DOHH2 (cell line): ENCODE results near the gene ZNF366.

Experiments
- H3F3A ChIP-seq: fragments of 200-600 bp; sonication (generic), shearing (Covaris generic); 2 replicates; pipeline ENCODE4 v1.6.0; 2016; ENCODE audit warnings: antibody characterized with exemption, mild to moderate bottlenecking; ENCODE audit not compliant: control insufficient read depth, insufficient read depth
- H3K27ac ChIP-seq: fragments of 200-600 bp; sonication (generic); 2 replicates; pipeline ENCODE4 v1.5.1; 2014; ENCODE audit warnings: low read depth, mild to moderate bottlenecking, low read length, moderate library complexity
- H3K27me3 ChIP-seq: fragments of 200-600 bp; sonication (generic); 2 replicates; pipeline ENCODE4 v1.6.1; 2014; ENCODE audit warnings: mild to moderate bottlenecking, low read length, mixed read lengths; ENCODE audit not compliant: control insufficient read depth
- H3K36me3 ChIP-seq: fragments of 200-600 bp; sonication (generic); 2 replicates; pipeline ENCODE4 v1.6.1; 2014; ENCODE audit warnings: mild to moderate bottlenecking, low read length, moderate library complexity, mixed read lengths; ENCODE audit not compliant: control insufficient read depth
- H3K4me1 ChIP-seq: fragments of 200-600 bp; sonication (generic); 2 replicates; pipeline ENCODE4 v1.6.1; 2014; ENCODE audit warnings: mild to moderate bottlenecking, low read length, mixed read lengths; ENCODE audit not compliant: control insufficient read depth
- H3K4me2 ChIP-seq: fragments of 200-600 bp; sonication (generic); 2 replicates; pipeline ENCODE4 v1.6.0; 2014; ENCODE audit warnings: mild to moderate bottlenecking, low read length, moderate library complexity
- H3K4me3 ChIP-seq: fragments of 200-600 bp; sonication (generic); 2 replicates; pipeline ENCODE4 v1.5.1; 2014; ENCODE audit warnings: mild to moderate bottlenecking, low read length, mixed read lengths
- H3K79me2 ChIP-seq: fragments of 200-600 bp; sonication (generic); 2 replicates; pipeline ENCODE4 v1.6.1; 2014; ENCODE audit warnings: mild to moderate bottlenecking, low read length, mixed read lengths; ENCODE audit not compliant: control insufficient read depth
- H3K9me2 ChIP-seq: fragments of 200-600 bp; sonication (generic); replicated peaks from 2 replicates; pipeline ENCODE4 v1.6.1; 2014; ENCODE audit warnings: mild to moderate bottlenecking, low read length, mixed read lengths; ENCODE audit not compliant: control insufficient read depth
- H3K9me3 ChIP-seq: fragments of 200-600 bp; sonication (generic); 2 replicates; pipeline ENCODE4 v1.6.1; 2014; ENCODE audit warnings: antibody characterized with exemption, low read length, mixed read lengths; ENCODE audit not compliant: control insufficient read depth, insufficient read depth
- H4K20me1 ChIP-seq: fragments of 200-600 bp; sonication (generic); 2 replicates; pipeline ENCODE4 v1.6.0; 2014; ENCODE audit warnings: low read depth, mild to moderate bottlenecking, antibody characterized with exemption, low read length, moderate library complexity; ENCODE audit not compliant: control insufficient read depth, insufficient read depth
- EZH2phosphoT487 ChIP-seq: fragments of 200-600 bp; sonication (generic); IDR thresholded peaks from 2 replicates; pipeline ENCODE4 v1.6.1; 2017; ENCODE audit warnings: borderline replicate concordance, mild to moderate bottlenecking, antibody characterized with exemption, low read length, moderate library complexity, mixed read lengths
- TF ChIP-seq, protein P1 (sequence below): fragments of 200-600 bp; sonication (generic); IDR thresholded peaks from one replicate; pipeline ENCODE4 v1.5.1; 2014; ENCODE audit warnings: antibody characterized with exemption, mild to moderate bottlenecking, low read depth, low read length; ENCODE audit not compliant: poor library complexity, severe bottlenecking

The ZNF366 gene

DNA sequence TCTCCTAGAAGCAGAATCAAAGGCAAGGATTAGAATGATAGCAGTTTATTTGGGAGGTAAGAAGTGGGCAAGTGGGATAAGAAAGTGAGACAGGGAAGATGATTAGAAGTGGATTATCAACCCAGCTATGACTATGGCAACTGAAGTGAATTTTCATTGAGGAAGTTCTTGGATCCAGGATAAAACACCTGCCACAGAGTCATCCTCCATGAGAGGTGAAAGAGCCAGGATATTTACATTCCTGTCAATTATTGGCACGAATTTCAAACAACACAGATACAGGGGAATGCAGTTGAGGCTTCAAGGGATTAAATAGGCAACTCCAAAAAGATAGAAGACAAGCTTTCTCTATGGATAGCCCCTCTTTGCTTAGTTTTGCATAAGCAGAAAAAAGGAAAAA, 31.8 kb upstream of the ZNF366 start:
- no peaks in the 10 kb centered on the region for H3K36me3 ChIP-seq
- H3K4me3 ChIP-seq = no peak overlapping the region
- no peaks in the 10 kb centered on the region for H3K79me2 ChIP-seq
- no peaks in the 10 kb centered on the region for H4K20me1 ChIP-seq
- no peaks in the 10 kb centered on the region for H3K9me2 ChIP-seq
- H3K9me3 ChIP-seq = no peaks in the 10 kb centered on the region
- no peaks in the 10 kb centered on the region; the same call in 1 of the 2 replicates for H3K27me3 ChIP-seq
- H3F3A ChIP-seq = no peaks in the 10 kb centered on the region
- no peaks in the 10 kb centered on the region for H3K4me1 ChIP-seq
- no peak overlapping the region for H3K27ac ChIP-seq
- TF ChIP-seq, protein P1, sequence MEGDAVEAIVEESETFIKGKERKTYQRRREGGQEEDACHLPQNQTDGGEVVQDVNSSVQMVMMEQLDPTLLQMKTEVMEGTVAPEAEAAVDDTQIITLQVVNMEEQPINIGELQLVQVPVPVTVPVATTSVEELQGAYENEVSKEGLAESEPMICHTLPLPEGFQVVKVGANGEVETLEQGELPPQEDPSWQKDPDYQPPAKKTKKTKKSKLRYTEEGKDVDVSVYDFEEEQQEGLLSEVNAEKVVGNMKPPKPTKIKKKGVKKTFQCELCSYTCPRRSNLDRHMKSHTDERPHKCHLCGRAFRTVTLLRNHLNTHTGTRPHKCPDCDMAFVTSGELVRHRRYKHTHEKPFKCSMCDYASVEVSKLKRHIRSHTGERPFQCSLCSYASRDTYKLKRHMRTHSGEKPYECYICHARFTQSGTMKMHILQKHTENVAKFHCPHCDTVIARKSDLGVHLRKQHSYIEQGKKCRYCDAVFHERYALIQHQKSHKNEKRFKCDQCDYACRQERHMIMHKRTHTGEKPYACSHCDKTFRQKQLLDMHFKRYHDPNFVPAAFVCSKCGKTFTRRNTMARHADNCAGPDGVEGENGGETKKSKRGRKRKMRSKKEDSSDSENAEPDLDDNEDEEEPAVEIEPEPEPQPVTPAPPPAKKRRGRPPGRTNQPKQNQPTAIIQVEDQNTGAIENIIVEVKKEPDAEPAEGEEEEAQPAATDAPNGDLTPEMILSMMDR = no peak
- TF ChIP-seq EZH2phosphoT487 = no peak
- H3K4me2 ChIP-seq = no peak overlapping the region

DNA sequence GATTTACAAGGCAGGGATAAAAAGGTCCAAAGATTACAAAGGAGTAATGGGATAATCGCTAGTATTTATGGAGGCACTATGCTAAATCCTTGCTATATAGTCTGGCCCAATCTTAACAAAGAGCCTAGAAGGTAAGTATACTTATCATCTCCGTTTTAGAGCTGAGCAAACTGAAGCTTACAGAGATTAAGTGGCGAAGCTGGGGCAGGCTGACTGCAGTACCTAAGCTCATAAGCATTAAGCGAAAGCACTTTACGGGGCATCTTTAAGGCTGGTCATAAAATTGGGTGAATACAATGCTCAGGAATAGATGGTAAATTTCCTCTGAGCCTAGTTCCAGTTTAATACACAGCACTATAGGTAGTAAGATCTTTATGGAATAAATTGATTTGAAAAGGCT, 30.0 kb upstream of the ZNF366 start:
- Histone ChIP-seq H3K4me2 (no peak overlapping the region), H3K79me2 (no peaks in the 10 kb centered on the region), H3K9me3 (no peaks in the 10 kb centered on the region), H3K27ac (no peak overlapping the region), H4K20me1 (no peaks in the 10 kb centered on the region), H3K9me2 (no peaks in the 10 kb centered on the region), H3K36me3 (no peaks in the 10 kb centered on the region), H3K4me1 (no peaks in the 10 kb centered on the region), H3K4me3 (no peak overlapping the region), H3K27me3 (no peaks in the 10 kb centered on the region; the same call in 1 of the 2 replicates), H3F3A (no peaks in the 10 kb centered on the region)
- TF ChIP-seq, protein P1 = no peak
- TF ChIP-seq EZH2phosphoT487 = no peak

DNA sequence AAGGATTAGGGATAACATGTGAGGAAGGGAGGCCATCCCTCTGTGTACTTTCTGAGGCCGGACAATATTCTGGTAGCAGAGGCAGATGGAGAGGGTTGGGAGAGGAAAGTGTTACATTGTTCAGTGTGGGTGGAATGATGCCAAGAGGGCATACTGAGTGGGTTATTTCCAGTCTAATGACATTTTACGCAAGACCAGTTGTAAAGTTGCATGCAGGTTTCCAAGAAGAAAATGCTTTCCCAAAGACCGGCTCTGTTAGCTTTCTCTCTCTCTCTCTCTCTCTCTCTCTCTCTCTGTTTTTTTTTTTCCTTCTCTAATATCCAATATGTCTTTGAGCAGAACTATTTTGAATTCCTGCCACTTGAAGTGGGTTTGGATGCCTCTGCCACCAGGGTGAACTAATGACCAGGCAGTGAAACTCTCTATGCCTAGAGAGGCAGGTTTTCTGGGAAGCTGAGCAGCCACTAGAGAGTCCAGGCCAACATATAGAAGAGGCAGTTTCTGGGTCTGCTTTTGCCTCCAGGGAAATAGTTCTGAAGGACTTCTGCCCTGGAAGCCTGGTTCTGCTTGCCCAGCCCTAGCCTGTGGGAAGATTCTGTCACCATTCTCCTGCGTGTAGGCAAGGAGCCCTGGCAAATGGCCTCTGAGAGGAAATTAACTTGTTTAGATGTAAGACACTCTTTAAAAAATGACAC, 24.4 kb upstream of the ZNF366 start:
- Histone ChIP-seq H3K36me3 (no peaks in the 10 kb centered on the region), H3K4me2 (no peak overlapping the region), H3K79me2 (no peaks in the 10 kb centered on the region), H3F3A (no peaks in the 10 kb centered on the region), H3K4me3 (no peak overlapping the region), H3K27me3 (no peaks in the 10 kb centered on the region), H3K27ac (no peak overlapping the region), H3K9me2 (no peaks in the 10 kb centered on the region), H4K20me1 (no peaks in the 10 kb centered on the region), H3K4me1 (no peaks in the 10 kb centered on the region), H3K9me3 (no peaks in the 10 kb centered on the region)
- no peak for TF ChIP-seq EZH2phosphoT487
- TF ChIP-seq, protein P1 = no peak
